ENCODE results near the gene SELENOT. TPM values are rescaled to one million over a fixed set of nuclear protein-coding genes. Genes with fewer than 3 reads are reported as not detected.

SELENOT gene, protein sequence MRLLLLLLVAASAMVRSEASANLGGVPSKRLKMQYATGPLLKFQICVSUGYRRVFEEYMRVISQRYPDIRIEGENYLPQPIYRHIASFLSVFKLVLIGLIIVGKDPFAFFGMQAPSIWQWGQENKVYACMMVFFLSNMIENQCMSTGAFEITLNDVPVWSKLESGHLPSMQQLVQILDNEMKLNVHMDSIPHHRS
- 70.5 to 83.8 TPM (median 79.1 TPM) in 3 replicates for total RNA-seq
- long read RNA-seq, transcript SELENOT-202 (6 exons, 3,469 nt) = major isoform, 145 of 158 reads
- long read RNA-seq, partial matches to known transcripts = 5 of 158 reads
- long read RNA-seq, other reads (novel, unspliced or antisense) = 3 of 158 reads

DNA sequence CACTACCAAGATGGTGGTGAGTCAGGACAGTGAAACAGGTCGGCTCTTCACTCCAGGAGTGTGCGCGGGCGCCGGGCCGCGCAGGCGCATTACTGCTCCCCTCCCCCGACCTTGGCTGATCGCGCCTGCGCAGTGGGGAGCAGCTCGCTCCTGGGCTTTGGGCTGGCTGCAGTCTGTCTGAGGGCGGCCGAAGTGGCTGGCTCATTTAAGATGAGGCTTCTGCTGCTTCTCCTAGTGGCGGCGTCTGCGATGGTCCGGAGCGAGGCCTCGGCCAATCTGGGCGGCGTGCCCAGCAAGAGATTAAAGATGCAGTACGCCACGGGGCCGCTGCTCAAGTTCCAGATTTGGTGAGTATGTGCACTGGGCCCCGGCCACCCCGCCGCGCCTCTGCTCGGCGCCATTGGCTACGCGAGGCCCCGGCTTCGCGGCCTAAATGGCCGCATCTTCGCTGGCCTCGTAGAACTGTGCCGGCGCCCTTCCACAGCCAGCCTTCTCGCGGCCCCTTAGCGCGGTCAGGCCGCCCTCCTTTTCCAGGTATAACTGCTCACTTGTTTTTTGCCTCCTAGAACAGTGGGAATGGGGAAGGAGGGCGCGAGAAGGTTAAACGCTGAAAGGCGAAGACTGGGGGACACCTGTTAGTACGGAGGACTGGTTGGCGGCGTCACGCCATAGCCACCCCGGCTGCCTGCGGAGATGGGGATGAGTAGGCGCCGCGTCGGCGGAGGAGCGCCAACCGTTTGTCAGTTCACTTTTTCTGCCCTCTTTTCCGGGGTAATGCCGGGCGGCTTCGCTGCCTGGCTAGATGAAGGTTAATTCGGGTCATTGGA lies at the start of gene SELENOT:
SELENOT (plus strand) TSS at position 169 of the 827 bp plus-strand sequence; CDS start at position 211, 42 bp downstream.
- peak; percentile 95 for DNase-seq (ENCODE audit: low spot score)
- Mint-ChIP-seq H3K36me3 (ENCODE audit: low read depth) (peaks cover 5% of the 10 kb centered on the region), H3K4me3 (ENCODE audit: unreplicated experiment) (peak within 1 kb of the TSS; percentile 93), H3K9me3 (ENCODE audit: low read depth) (no peaks in the 10 kb centered on the region), H3K27ac (ENCODE audit: unreplicated experiment) (peak within 1 kb of the TSS; percentile 97), H3K4me1 (ENCODE audit: low read depth) (peaks cover 65% of the 10 kb centered on the region), H3K27me3 (ENCODE audit: low read depth) (no peaks in the 10 kb centered on the region)
- peak; percentile 75 for TF ChIP-seq CTCF (IDR thresholded peaks at IDR 0.05)

DNA sequence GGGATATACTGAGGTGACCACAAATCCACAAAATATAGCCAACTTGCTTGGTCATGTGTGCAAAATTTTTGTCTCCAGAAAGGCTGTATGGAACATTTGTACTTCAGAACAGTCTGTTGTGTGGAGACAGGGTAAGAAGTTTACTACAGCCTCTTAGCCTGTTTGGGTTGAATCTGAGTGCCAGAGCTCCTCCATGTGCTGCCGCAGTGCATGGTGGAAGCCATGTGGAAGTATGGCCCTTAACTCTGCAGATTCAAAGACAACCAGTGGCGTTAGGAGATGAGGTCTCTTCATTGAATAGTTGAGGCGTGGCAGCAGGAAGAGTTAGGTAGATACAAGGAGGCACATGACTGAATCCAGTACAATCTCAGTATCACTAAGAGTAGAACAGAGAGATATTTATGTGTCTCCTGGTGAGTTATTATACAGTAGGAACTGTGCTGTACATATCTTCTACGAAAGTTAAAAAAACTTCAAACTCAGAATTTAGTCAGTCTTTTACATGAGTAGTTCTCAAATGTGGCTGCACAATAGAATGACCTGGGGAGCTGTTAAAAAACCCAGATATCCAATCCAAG lies 47.2 kb upstream of the SELENOT start:
- Mint-ChIP-seq H3K4me3 (ENCODE audit: unreplicated experiment) (no peak overlapping the region), H3K4me1 (ENCODE audit: low read depth) (no peaks in the 10 kb centered on the region), H3K9me3 (ENCODE audit: low read depth) (no peaks in the 10 kb centered on the region), H3K36me3 (ENCODE audit: low read depth) (peaks cover 9% of the 10 kb centered on the region), H3K27ac (ENCODE audit: unreplicated experiment) (no peak overlapping the region), H3K27me3 (ENCODE audit: low read depth) (no peaks in the 10 kb centered on the region)
- TF ChIP-seq CTCF (IDR thresholded peaks at IDR 0.05) = no peak
- no peak for DNase-seq (ENCODE audit: low spot score)

GRCh38 chr3:150556792-150557191 lies 46.3 kb upstream of the SELENOT start:
- Mint-ChIP-seq H3K4me1 (ENCODE audit: low read depth) (no peaks in the 10 kb centered on the region), H3K9me3 (ENCODE audit: low read depth) (no peaks in the 10 kb centered on the region), H3K36me3 (ENCODE audit: low read depth) (peaks cover 9% of the 10 kb centered on the region), H3K27ac (ENCODE audit: unreplicated experiment) (no peak overlapping the region), H3K27me3 (ENCODE audit: low read depth) (no peaks in the 10 kb centered on the region), H3K4me3 (ENCODE audit: unreplicated experiment) (no peak overlapping the region)
- TF ChIP-seq CTCF (IDR thresholded peaks at IDR 0.05) = no peak
- no peak for DNase-seq (ENCODE audit: low spot score)

DNA sequence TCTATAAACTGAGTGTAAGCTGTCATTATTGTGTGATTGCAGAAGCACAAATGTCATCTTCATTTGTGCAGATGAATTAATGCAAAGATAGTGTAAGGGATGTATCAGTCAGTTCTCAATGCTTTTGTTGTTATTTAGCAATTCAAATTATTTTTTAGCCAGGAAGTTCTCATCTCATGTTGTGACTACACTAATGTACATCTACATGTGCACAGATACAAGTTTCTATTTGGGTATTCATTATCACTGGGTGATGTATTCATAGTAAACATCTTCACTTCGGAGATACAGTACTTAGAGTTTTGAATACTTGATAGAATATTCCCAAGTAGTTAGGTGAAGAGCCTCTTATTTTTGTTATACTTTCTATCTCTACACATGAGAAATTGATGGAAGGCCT lies 45.4 kb upstream of the SELENOT start:
- Mint-ChIP-seq H3K36me3 (ENCODE audit: low read depth) (peaks cover 6% of the 10 kb centered on the region), H3K4me1 (ENCODE audit: low read depth) (no peaks in the 10 kb centered on the region), H3K27me3 (ENCODE audit: low read depth) (no peaks in the 10 kb centered on the region), H3K9me3 (ENCODE audit: low read depth) (no peaks in the 10 kb centered on the region), H3K4me3 (ENCODE audit: unreplicated experiment) (no peak overlapping the region), H3K27ac (ENCODE audit: unreplicated experiment) (no peak overlapping the region)
- DNase-seq (ENCODE audit: low spot score) = no peak
- no peak for TF ChIP-seq CTCF (IDR thresholded peaks at IDR 0.05)

- Mint-ChIP-seq H3K27ac (ENCODE audit: unreplicated experiment) (no peak overlapping the region), H3K4me3 (ENCODE audit: unreplicated experiment) (no peak overlapping the region), H3K36me3 (ENCODE audit: low read depth) (peaks cover 9% of the 10 kb centered on the region), H3K4me1 (ENCODE audit: low read depth) (peaks cover 7% of the 10 kb centered on the region), H3K9me3 (ENCODE audit: low read depth) (no peaks in the 10 kb centered on the region), H3K27me3 (ENCODE audit: low read depth) (no peaks in the 10 kb centered on the region)
- no peak for TF ChIP-seq CTCF (IDR thresholded peaks at IDR 0.05)
- DNase-seq (ENCODE audit: low spot score) = no peak
Measured at GRCh38 chr3:150564243-150564642, 38.9 kb upstream of the SELENOT start.
